Activated CD4-positive, CD25-positive, alpha-beta regulatory T cell treated with anti-CD3 and anti-CD28 coated beads, Interleukin-2, amount 50 U/mL, for 24 hours (primary cell): ENCODE data around the gene MYO7A.
"Not testable (repeated sequence)": the region's sequence is repeated elsewhere in the genome, so short reads cannot be mapped to it uniquely, and the experiment has no call there.

Experiments
- ATAC-seq, 2 donors: fragments of 150-1000 bp; cut with Tn5 transposase; one replicate each; pipeline ENCODE4 v1.10.0; 2021; ENCODE audit warnings: mild to moderate bottlenecking in 1 of 2, moderate library complexity in 1 of 2

MYO7A gene

GRCh38 chr11:77093056-77093891, 34.8 kb upstream of the MYO7A start:
- no peak for ATAC-seq

GRCh38 chr11:77093987-77094840, 33.8 kb upstream of the MYO7A start:
- no peak for ATAC-seq

GRCh38 chr11:77094841-77095365, 33.1 kb upstream of the MYO7A start:
- ATAC-seq = no peak

DNA sequence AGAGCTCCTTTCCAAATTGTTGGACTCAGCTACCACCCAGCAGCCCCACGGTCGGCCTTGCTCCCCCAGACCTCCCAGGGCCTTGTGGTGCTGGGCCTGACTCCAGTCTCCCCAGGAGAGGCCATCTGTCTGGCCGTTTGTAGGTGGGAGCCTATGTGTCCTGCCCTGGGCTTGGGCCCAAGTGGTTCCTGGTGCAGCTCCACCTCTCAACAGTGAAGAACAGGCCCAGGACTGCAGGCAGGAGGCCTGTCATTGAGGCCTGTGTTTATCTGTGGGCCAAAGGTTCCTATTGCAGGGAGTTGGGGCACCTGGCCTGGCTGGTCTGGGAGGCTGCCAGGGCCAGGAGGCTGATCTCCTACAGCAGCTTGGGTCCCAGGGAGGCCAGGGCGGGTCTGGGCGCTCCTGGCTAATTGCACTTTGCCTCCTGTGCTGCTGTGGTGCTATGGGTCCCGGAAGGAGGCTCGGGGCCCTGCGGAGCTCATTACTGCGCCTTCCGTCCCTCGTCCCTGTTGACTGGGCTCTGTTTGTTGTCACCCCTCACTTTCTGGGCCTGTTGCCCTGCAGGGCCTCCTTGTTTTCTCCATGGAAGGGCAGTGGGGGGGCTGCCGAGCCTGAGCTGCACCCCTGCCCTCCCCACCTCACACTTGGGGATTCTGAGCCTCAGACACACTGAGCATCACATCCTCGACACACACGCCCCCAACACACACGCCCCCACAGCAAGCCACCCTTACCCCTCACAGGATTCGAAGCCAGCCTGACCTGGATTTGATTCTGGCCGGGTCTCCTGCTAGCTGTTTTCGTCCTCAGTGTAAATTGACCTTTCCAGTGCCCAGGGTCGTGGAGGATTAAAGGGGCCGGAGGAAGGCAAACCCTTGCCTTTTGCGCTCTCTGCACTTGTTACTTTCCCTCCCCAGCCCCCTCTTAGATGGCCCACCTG, 32.2 kb upstream of the MYO7A start:
- no peak for ATAC-seq

DNA sequence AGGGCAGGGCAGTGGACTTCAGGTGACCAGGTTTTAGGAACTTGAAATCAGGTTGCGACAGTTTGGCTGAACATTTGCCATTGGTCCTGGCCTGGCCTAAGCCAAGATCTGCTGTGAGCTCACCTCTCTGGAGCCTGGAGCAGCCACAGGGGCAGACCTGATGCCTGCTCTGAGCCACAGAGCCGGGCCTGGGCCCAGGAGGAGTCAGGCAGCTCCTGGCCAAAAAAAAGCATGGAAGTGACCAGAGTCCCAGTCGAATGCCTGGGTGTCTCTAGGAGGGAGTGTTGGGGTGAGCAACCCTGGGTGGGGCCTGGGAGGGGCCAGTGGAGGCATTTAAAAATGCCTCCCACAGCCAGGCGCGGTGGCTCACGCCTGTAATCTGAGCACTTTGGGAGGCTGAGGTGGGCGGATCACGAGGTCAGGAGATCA, 31.4 kb upstream of the MYO7A start:
- no peak for ATAC-seq

DNA sequence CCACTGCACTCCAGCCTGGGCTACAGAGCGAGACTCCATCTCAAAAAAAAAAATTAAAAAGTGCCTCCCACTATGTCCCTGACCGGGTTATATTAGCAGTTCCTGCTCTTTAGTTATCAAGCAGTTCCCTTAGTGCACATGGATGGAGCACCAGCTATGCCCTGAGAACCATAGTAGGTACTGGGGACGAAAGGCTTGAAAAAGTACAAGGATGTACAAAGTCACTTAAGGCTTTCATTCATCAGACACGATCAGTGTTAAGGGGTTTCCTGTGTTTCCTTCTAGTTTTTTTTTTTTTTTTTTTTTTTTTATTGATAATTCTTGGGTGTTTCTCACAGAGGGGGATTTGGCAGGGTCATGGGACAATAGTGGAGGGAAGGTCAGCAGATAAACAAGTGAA, 30.9 kb upstream of the MYO7A start:
- ATAC-seq = not testable (repeated sequence)

DNA sequence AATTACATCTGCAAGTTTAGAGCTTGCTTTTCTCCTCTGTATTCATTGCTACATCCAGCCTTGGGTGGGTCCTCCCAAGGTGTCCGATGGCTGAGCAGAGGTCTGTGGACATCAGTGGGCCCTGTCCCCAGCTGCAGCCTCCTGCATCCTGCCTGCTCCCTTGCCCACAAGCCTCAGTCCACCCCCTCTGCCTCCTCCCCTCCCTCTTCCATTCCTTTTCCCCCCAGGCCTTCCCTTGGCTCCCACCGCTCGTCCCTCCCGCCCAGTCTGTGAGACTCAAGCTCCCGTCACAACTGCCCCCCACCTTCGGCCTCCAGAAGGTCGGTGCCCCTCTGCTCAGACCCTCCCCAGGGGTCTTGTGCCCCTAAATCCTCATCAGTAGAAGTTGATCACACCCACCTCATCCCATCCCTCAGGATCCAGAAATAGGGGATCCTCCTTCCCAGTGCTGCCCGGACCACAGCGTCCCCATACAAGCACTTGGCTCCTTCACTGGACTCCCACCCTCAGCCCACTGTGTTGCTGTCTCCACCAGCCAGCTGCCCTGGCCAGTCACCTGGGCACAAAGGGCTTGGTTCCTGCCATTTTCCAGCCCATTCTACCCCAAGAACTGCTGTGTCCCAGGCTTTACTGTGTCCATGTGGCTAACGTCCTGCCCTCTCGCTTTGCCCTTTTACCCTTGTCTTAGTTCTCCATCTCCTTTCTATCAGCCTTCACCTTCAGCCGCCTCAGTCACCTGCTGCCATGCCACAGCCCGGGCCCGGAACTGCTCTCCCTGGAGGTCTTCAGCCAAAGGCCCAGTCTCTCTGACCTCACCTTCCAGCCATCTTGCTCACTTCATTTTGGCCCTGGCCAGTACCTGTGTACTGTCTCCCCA, 27.6 kb upstream of the MYO7A start:
- ATAC-seq = no peak

GRCh38 chr11:77101043-77101537, 27.0 kb upstream of the MYO7A start:
- ATAC-seq = no peak

GRCh38 chr11:77102246-77103210, 25.5 kb upstream of the MYO7A start, which contains the start of gene OMP:
Gene OMP (plus strand): TSS chr11:77102840. CDS start chr11:77102840, 0 bp downstream.
- ATAC-seq = no peak

DNA sequence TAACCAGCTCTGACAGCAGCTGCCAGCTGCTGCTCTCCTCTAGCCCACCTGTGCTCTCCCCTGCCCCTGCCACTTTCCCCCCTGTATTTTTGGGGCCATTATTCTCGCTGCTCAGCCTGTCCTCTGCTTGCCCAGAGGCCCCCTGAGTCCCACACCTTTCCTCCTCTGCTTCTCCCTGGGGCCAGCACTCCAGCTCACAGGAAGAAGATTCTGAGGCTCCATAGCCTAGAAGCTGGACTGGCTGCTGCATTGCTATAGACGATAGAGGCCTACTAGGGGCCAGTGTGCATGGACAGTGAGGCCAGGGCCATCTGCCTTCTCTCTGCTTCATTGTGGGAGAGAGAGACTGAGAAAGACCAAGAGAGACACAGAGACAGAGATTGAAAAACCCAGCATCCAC, 24.7 kb upstream of the MYO7A start:
- no peak for ATAC-seq

DNA sequence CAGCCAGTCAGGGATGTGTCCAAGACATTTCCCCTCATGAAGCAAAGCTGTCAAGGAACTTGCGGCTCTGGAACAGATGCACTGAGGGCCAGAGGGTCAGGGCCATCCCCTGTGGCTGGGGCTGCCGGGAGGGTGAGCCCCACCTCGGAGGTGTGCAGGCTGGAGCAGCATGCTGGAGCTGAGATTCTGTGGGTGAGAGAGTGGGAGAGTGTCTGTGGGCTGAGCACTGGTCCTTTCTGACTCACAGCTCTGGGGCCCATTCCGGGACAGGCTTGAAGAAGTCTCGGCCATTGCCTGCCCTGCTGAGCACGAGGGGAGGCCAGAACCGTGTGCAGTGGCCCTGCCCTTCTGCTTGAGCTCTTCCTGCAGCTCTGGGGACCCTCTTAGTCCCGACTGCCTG, 23.3 kb upstream of the MYO7A start:
- ATAC-seq = no peak

DNA sequence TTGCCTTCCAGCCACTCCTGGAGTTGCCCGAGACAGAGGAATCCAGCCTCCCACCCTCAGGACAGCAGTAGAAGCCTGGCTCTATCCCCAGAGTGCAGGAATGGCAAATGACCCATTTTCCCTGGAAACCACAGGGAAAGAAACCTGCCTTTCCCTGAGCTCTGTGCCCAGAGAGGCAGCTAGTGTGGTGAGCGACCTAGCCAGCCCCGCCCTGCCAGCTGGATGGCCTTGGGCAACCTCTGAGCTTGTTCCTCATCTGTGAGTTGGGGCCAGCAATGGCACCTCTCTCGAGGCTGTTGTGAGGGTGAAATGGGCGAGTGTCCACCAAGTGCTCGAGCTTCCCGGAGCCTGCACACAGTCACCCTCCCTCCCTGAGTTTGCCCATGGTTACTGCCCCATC, 21.7 kb upstream of the MYO7A start:
- no peak for ATAC-seq

- ATAC-seq = no peak
Measured at GRCh38 chr11:77106759-77107158, 21.3 kb upstream of the MYO7A start.

- ATAC-seq = no peak
Measured at GRCh38 chr11:77107950-77108349, 20.1 kb upstream of the MYO7A start.

GRCh38 chr11:77108436-77108835, 19.6 kb upstream of the MYO7A start:
- no peak for ATAC-seq

- ATAC-seq = no peak
Measured at GRCh38 chr11:77109236-77110019, 18.6 kb upstream of the MYO7A start.

GRCh38 chr11:77110836-77111235, 17.2 kb upstream of the MYO7A start:
- no peak for ATAC-seq

DNA sequence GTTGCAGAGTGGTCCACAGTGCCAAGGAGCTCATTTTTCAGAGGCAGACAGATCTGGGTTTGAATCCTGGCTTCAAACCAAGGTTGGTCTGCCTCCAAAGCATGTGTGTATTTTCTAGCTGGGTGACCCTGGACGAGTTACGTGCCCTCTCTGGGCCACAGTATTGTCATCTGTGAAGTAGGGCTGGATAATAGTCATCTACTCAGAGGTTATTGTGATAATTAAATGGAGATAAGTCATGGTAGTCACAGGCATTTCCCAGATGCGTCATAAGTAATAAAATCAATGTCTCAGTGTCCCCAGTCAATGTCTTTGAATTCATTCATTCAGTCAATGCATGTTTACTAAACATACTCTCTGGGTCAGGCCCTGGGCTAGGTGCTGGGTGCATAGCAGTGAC, 16.8 kb upstream of the MYO7A start:
- ATAC-seq = no peak

- ATAC-seq = no peak
Measured at GRCh38 chr11:77111946-77112345, 16.1 kb upstream of the MYO7A start.
